SK-N-SH (cell line): ENCODE data around the gene PSMF1. TPM values are rescaled to one million over a fixed set of nuclear protein-coding genes. Genes with fewer than 3 reads are reported as not detected.

Source experiments
- CTCF ChIA-PET: fragments of 300-600, 350-600 bp; formaldehyde crosslinking; extraction: SDS; loops from one replicate; lab custom pipeline; 2021; lab: Yijun Ruan, JAX
- POLR2A ChIA-PET: fragments of 350-600 bp; sonication (Branson Sonifier 250); formaldehyde crosslinking; extraction: SDS; loops from one replicate; lab custom pipeline; 2020; ENCODE audit warnings: antibody characterized with exemption, inconsistent platforms; lab: Yijun Ruan, JAX
- DNase-seq: peaks from one replicate; pipeline ENCODE4 v3.0.0; 2012
- H2AFZ ChIP-seq: fragments of 200-600 bp; sonication (generic); 2 replicates; pipeline ENCODE4 v1.8.1; 2016; ENCODE audit warnings: antibody characterized with exemption, mild to moderate bottlenecking, low read depth
- H3F3A ChIP-seq: fragments of 200-600 bp; sonication (generic); replicated peaks from 2 replicates; pipeline ENCODE3; 2016; ENCODE audit warnings: antibody characterized with exemption, mild to moderate bottlenecking; ENCODE audit not compliant: insufficient read depth
- H3K27ac ChIP-seq, 2 experiments: fragments of 200-500 bp in 1 of 2; fragments of 200-600 bp in 1 of 2; sonication (Bioruptor generic) in 1 of 2; sonication (generic), shearing (Covaris generic) in 1 of 2; 2 replicates each; pipeline versions ENCODE4 v1.5.1 to v1.6.1; 2014 to 2016; ENCODE audit warnings: low read depth in 2 of 2, inconsistent platforms in 1 of 2, low read length in 1 of 2, mild to moderate bottlenecking in 1 of 2, mixed read lengths in 1 of 2
- H3K27me3 ChIP-seq: fragments of 200-600 bp; sonication (generic), shearing (Covaris generic); 2 replicates; pipeline ENCODE4 v1.6.1; 2016; ENCODE audit warnings: mixed run types; ENCODE audit not compliant: insufficient read depth
- H3K36me3 ChIP-seq, 2 experiments: fragments of 200-500 bp in 1 of 2; fragments of 200-600 bp in 1 of 2; sonication (Bioruptor generic) in 1 of 2; sonication (generic) in 1 of 2; replicated peaks in 1 of 2; 2 replicates each; pipeline versions ENCODE3 to v1.5.1; 2014 to 2016; ENCODE audit warnings: low read length in 1 of 2, mild to moderate bottlenecking in 1 of 2; ENCODE audit not compliant: insufficient read depth in 2 of 2, control insufficient read depth in 1 of 2
- H3K4me1 ChIP-seq, 2 experiments: fragments of 200-500 bp in 1 of 2; fragments of 200-600 bp in 1 of 2; sonication (Bioruptor generic) in 1 of 2; sonication (generic), shearing (Covaris generic) in 1 of 2; 2 replicates each; pipeline versions ENCODE4 v1.5.1 to v1.6.1; 2014 to 2016; ENCODE audit warnings: low read depth in 1 of 2, low read length in 1 of 2, mixed run types in 1 of 2; ENCODE audit not compliant: insufficient read depth in 2 of 2, control insufficient read depth in 1 of 2
- H3K4me2 ChIP-seq: fragments of 200-600 bp; sonication (generic), shearing (Covaris generic); 2 replicates; pipeline ENCODE4 v1.6.1; 2017; ENCODE audit warnings: mixed run types
- H3K4me3 ChIP-seq, 2 experiments: fragments of 200-500 bp in 1 of 2; fragments of 200-600 bp in 1 of 2; sonication (Bioruptor generic) in 1 of 2; sonication (generic), shearing (Covaris generic) in 1 of 2; 2 replicates each; pipeline versions ENCODE4 v1.5.1 to v1.8.1; 2014 to 2016; ENCODE audit warnings: low read depth in 2 of 2, inconsistent platforms in 1 of 2, low read length in 1 of 2, mild to moderate bottlenecking in 1 of 2, mixed read lengths in 1 of 2, moderate library complexity in 1 of 2
- H3K79me2 ChIP-seq: fragments of 200-600 bp; sonication (generic); 2 replicates; pipeline ENCODE4 v1.8.1; 2017; ENCODE audit warnings: mild to moderate bottlenecking; ENCODE audit not compliant: insufficient read depth
- H3K9ac ChIP-seq: fragments of 200-600 bp; sonication (generic); 2 replicates; pipeline ENCODE4 v1.6.1; 2017; ENCODE audit warnings: mixed run types
- H3K9me2 ChIP-seq: fragments of 200-600 bp; sonication (generic); 2 replicates; pipeline ENCODE4 v1.6.1; 2017; ENCODE audit warnings: mixed run types
- H3K9me3 ChIP-seq: fragments of 200-600 bp; sonication (generic); 2 replicates; pipeline ENCODE4 v1.6.1; 2017; ENCODE audit warnings: mixed run types, mild to moderate bottlenecking, moderate library complexity
- H4K20me1 ChIP-seq: fragments of 200-600 bp; sonication (generic); 2 replicates; pipeline ENCODE4 v1.6.1; 2017; ENCODE audit warnings: mild to moderate bottlenecking, mixed run types; ENCODE audit not compliant: insufficient read depth
- CTCF ChIP-seq: fragments of 200-600 bp; sonication (generic); IDR thresholded peaks from 2 replicates; pipeline ENCODE4 v1.6.1; 2017; ENCODE audit warnings: antibody characterized with exemption, mild to moderate bottlenecking, moderate library complexity
- EZH2phosphoT487 ChIP-seq: fragments of 200-600 bp; sonication (generic); IDR thresholded peaks from 2 replicates; pipeline ENCODE4 v1.6.1; 2017; ENCODE audit warnings: low read depth, mixed run types, mild to moderate bottlenecking, antibody characterized with exemption, moderate library complexity, borderline replicate concordance
- FOSL2 ChIP-seq: IDR thresholded peaks from 2 replicates; pipeline ENCODE4 v1.4.0; 2012; ENCODE audit warnings: low read depth, mild to moderate bottlenecking, moderate library complexity, borderline replicate concordance
- FOXM1 ChIP-seq: IDR thresholded peaks from 2 replicates; pipeline ENCODE4 v1.4.0; 2012; ENCODE audit warnings: low read depth, mild to moderate bottlenecking
- GABPA ChIP-seq: IDR thresholded peaks from 2 replicates; pipeline ENCODE4 v1.4.0; 2012; ENCODE audit warnings: low read depth, mild to moderate bottlenecking
- IRF3 ChIP-seq: fragments of 150-350 bp; IDR thresholded peaks from 2 replicates; pipeline ENCODE4 v1.6.1; 2016; ENCODE audit warnings: mild to moderate bottlenecking, low read depth, low read length
- MXI1 ChIP-seq: IDR thresholded peaks from 2 replicates; pipeline ENCODE4 v1.6.1; 2012; ENCODE audit warnings: mild to moderate bottlenecking, low read depth, low read length, improper control_type of control experiment
- NRF1 ChIP-seq: IDR thresholded peaks from 2 replicates; pipeline ENCODE4 v1.6.1; 2012; ENCODE audit warnings: low read depth, mild to moderate bottlenecking, low read length
- PBX3 ChIP-seq: IDR thresholded peaks from 2 replicates; pipeline ENCODE4; 2012
- POLR2AphosphoS5 ChIP-seq: IDR thresholded peaks from 2 replicates; pipeline ENCODE4 v1.6.1; 2012; ENCODE audit warnings: low read depth, low read length
- RAD21 ChIP-seq: IDR thresholded peaks from 2 replicates; pipeline ENCODE4 v1.6.1; 2012; ENCODE audit warnings: mild to moderate bottlenecking, low read length
- RFX5 ChIP-seq: IDR thresholded peaks from 2 replicates; pipeline ENCODE4 v1.6.1; 2012; ENCODE audit warnings: mild to moderate bottlenecking, improper control_type of control experiment, low read length
- SIN3A ChIP-seq: IDR thresholded peaks from 2 replicates; pipeline ENCODE4 v1.6.1; 2012; ENCODE audit warnings: low read depth, mild to moderate bottlenecking, low read length, moderate library complexity, borderline replicate concordance
- TAF1 ChIP-seq: IDR thresholded peaks from 2 replicates; pipeline ENCODE4 v1.6.1; 2012; ENCODE audit warnings: low read depth, mild to moderate bottlenecking, low read length, moderate library complexity, borderline replicate concordance
- TCF12 ChIP-seq: IDR thresholded peaks from 2 replicates; pipeline ENCODE4 v1.4.0; 2012
- TEAD4 ChIP-seq: IDR thresholded peaks from 2 replicates; pipeline ENCODE4 v1.4.0; 2012; ENCODE audit warnings: mild to moderate bottlenecking, borderline replicate concordance; ENCODE audit not compliant: insufficient read depth
- USF2 ChIP-seq: fragments of 150-350 bp; IDR thresholded peaks from 2 replicates; pipeline ENCODE4 v1.6.1; 2017; ENCODE audit warnings: antibody characterized with exemption, low read length, low read depth, borderline replicate concordance
- YY1 ChIP-seq: IDR thresholded peaks from 2 replicates; pipeline ENCODE4 v1.4.0; 2012; ENCODE audit warnings: low read depth, mild to moderate bottlenecking
- whole genome bisulfite sequencing: methylation state at CpG from one replicate; pipeline ENCODE4 v1.1.6; 2017; ENCODE audit warnings: low lambda C conversion rate; 5-methylcytosine and 5-hydroxymethylcytosine counted together
- polyA plus RNA-seq, 3 experiments: library from polyadenylated mRNA; depleted of rRNA; stranded (reverse); fragments of >200 nt; gene quantifications; 2 replicates each; pipeline ENCODE4 v1.2.3, GENCODE V29; 2012

The PSMF1 gene
- polyA plus RNA-seq, 1 of the 3 experiments (the other 2 are of a cell fraction): 103 TPM

DNA sequence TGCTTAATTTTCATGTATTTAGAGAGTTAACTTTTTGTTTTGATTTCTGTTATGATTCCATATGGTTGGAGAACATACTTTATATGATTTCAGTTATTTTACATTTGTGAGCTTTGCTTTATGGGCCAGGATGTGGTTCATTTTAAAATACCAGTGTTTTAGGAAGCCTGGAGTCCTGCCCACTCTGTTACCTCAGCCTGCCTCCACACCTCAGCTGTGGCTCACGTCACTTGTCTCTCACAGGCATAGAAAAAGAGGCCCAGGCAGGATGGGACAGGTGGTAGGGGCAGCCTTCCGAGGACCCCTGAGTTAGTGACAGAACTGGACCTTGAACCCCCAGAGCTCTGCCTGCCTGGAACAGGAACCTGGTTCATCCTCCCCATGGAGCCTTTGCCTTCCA is 16.0 kb downstream of the PSMF1 start:
- H3K4me2 ChIP-seq: no peak overlapping the region
- peaks cover 75 to 81% of the 10 kb centered on the region in 2 experiments for H3K36me3 ChIP-seq
- H3K27ac ChIP-seq: no peak overlapping the region
- H3K9me3 ChIP-seq: no peaks in the 10 kb centered on the region
- no peak overlapping the region for H3K9ac ChIP-seq
- no peaks in the 10 kb centered on the region for H3K9me2 ChIP-seq
- H3K4me3 ChIP-seq: no peak overlapping the region
- H4K20me1 ChIP-seq: peaks cover 3% of the 10 kb centered on the region
- no peaks in the 10 kb centered on the region for H3K27me3 ChIP-seq
- 90% methylated on average over 1 of the region's 2 CpGs for WGBS
- H3F3A ChIP-seq: no peaks in the 10 kb centered on the region
- POLR2A ChIA-PET: no interaction called here
- H3K79me2 ChIP-seq: peaks cover 45% of the 10 kb centered on the region
- no peak overlapping the region for H2AFZ ChIP-seq
- no peak for TF ChIP-seq IRF3
- TF ChIP-seq SIN3A: no peak
- TF ChIP-seq USF2: no peak
- TF ChIP-seq FOXM1: no peak
- TF ChIP-seq PBX3: no peak
- no peak for TF ChIP-seq FOSL2
- TF ChIP-seq NRF1: no peak
- no peak for TF ChIP-seq CTCF
- no peak for TF ChIP-seq YY1
- TF ChIP-seq TCF12: no peak
- no peak for TF ChIP-seq TEAD4
- TF ChIP-seq POLR2AphosphoS5: no peak
- TF ChIP-seq RFX5: no peak
- TF ChIP-seq TAF1: no peak
- no peak for TF ChIP-seq GABPA
- no peak for TF ChIP-seq MXI1
- no peak for TF ChIP-seq RAD21
- no peak for TF ChIP-seq EZH2phosphoT487
- H3K4me1 ChIP-seq: no peaks in the 10 kb centered on the region
- no peak for DNase-seq
- CTCF ChIA-PET: interaction anchor here (1.2 to 1.3 kb wide), 2 partner anchors 31 to 79 kb away, joined by 3 to 4 read pairs; no protein-coding TSS in a partner anchor
